Cerebellar nuclear complex (tissue), 1 donor: ENCODE measurements around the gene GNAL.
"Not testable (repeated sequence)": the region's sequence is repeated elsewhere in the genome, so short reads cannot be mapped to it uniquely, and the experiment has no call there.

Experiments used
- DNase-seq, 2 experiments: peaks; one replicate each; lab custom pipeline; 2025; lab: John Stamatoyannopoulos, UW

The GNAL gene

GRCh38 chr18:11850821-11851145 lies 161.7 kb downstream of the GNAL start:
- peak in 1 of 2 experiments; percentile 54 for DNase-seq

DNA sequence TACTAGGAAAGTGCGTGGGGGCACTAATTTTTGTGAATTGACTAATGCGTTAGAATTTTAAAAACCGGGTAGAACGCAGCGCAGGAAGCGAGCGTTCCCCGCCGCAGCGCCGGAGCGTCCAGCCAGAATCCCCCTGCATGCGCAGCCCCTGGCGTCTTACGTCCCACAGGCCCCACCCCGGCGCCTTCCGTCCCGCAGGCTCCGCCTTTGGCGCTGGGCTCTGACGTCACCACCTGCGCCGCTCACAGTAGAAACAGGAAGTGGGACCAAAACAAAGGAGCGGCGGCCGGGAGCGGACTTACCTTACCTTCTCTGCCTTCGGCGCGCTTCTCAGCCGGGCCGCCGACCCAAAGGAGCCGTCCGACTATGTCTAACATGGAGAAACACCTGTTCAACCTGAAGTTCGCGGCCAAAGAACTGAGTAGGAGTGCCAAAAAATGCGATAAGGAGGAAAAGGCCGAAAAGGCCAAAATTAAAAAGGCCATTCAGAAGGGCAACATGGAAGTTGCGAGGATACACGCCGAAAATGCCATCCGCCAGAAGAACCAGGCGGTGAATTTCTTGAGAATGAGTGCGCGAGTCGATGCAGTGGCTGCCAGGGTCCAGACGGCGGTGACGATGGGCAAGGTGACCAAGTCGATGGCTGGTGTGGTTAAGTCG lies 162.2 kb downstream of the GNAL start, which contains the start of gene CHMP1B:
TSS of gene CHMP1B (plus strand) at position 268 of the 660 bp plus-strand sequence. CDS start at position 367, 99 bp downstream.
- peak; percentile 54 to 77 for DNase-seq

DNA sequence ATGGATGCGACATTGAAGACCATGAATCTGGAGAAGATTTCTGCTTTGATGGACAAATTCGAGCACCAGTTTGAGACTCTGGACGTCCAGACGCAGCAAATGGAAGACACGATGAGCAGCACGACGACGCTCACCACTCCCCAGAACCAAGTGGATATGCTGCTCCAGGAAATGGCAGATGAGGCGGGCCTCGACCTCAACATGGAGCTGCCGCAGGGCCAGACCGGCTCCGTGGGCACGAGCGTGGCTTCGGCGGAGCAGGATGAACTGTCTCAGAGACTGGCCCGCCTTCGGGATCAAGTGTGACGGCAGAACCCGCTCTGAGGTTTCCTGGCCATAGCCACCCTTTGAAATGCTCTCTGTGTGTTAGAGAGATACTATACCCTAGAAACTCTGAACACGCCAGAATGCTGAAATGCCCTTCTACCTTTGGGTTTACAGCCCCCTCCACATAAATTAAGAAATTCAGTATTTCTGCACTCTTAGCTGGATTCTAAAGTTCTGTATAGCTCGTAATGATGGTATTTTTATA lies 162.8 kb downstream of the GNAL start:
- no peak for DNase-seq

GRCh38 chr18:11854554-11854953 lies 165.5 kb downstream of the GNAL start:
- not testable (repeated sequence) for DNase-seq

GRCh38 chr18:11857177-11857887 lies 168.3 kb downstream of the GNAL start:
- DNase-seq = no peak

DNA sequence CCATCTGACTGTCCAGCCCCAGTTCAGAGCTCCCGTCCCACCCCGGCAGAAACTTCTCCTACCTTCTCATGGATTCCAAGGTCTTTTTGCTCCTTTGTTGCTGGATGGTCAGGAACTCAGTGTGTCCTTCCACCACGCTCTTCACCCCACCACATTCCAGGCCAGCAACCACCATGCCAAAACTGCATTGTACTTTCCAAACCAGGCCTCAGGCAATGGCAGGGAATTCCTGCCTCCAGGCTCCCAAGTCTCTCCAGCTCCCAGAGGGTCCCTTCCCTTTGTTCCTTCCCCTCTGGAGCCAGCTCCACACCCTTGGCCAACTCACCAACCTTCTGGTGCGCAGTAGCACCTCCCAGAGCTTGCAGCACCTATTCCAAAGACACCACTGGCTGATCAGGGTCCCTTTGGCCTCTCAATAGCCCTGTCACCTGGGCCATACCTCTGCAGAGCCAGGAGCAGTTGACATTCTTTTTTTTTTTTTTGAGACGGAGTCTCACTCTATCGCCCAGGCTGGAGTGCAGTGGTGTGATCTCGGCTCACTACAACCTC lies 170.3 kb downstream of the GNAL start:
- DNase-seq = no peak

GRCh38 chr18:11859903-11860407 lies 170.9 kb downstream of the GNAL start:
- no peak for DNase-seq

DNA sequence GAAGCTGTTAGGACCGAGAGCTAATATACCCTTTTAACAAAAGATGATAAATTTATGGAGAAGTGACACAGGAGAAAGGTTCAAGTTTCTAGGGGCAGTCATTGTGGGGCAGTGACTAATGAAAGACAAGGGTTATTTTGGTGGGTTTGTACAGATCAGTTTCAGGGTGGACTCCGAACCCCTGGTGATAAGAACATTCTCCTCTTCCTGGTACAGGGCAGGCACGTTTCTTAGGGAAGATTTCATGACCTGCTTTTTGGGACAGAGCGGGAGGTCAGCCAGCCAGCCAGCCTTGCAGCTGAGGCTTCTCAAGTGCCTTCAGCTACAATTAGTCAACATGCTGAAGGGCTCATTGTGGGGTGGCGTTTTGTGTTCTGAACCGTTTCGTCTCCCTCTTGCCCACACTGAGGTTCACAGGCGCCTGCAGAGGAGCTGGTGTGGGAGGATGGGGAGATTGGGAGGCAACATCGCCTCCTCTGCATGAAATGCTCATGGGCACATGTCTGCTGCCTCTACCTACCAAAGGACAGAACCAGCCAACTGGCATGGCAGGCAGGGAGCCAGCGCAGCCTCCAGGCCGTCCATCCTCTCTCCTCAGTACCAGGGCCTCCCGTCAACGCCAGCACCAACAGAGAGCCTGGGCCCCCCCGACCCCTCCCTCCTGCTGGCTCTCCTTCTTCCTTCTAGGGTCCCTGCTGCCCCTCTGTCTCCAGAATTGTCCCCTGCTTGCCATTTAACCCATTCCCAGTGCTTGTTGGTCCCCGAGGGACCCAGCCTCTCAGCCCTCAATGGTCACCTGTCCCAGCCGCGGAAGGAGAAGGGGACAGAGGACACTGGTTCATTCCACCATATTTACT lies 171.8 kb downstream of the GNAL start:
- no peak for DNase-seq

DNA sequence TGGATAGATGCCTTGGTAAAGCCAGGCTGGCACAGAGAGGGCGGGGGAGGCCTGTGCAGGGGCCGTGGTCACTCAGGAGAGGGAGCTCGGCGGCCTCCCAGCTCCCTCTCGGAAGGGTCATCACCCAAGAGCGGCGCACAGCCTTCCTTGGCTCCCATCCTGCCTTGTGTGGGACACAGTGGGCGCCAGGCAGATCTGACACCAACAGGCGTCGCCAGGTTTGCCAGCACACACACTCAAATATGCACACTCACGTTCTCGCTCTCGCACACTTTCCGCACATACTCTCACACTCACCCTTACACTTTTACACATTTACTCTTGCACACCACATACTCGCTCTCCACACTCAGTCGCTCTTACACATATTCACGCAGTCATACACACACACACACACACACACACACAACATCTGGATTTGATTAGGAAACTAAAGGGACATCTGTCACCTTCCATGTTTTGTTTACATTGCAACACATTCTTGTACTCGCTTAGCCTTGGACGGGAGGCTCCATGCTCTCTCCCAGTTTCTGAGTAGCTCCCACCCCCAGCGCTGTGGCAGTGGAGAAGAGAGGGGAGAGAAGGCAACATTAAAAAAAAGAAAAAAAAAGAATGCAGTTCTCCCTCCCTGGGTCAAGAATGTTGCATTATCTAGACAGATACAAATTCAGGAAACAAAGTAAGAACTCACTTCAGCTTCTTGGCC lies 172.7 kb downstream of the GNAL start:
- DNase-seq = no peak

DNA sequence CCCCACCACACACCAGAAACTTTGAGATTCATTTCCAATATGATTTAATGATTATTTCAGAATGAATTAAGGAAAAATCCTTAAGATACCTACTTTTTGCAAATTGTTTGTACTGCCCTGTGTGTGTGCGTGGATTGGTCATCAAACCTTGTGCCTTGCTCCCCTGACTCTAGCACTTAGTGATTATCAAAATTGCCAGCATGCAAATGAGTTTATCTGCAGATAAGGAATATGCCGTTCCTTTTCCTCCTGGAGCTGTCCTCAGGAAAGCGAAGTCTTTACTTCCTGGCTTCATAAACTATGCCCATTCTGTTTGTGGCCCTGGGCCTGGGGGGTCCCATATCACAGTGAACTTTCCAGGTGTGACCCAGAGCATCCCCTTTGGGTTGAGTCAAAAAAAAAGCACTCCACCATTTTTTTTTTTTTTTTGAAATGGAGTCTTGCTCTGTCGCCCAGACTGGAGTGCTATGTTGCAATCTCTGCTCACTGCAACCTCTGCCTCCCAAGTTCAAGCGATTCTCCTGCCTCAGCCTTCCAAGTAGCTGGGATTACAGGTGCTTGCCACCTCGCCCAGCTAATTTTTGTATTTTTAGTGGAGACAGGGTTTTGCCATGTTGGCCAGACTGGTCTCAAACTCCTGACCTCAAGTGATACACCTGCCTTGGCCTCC lies 173.5 kb downstream of the GNAL start:
- DNase-seq = no peak

DNA sequence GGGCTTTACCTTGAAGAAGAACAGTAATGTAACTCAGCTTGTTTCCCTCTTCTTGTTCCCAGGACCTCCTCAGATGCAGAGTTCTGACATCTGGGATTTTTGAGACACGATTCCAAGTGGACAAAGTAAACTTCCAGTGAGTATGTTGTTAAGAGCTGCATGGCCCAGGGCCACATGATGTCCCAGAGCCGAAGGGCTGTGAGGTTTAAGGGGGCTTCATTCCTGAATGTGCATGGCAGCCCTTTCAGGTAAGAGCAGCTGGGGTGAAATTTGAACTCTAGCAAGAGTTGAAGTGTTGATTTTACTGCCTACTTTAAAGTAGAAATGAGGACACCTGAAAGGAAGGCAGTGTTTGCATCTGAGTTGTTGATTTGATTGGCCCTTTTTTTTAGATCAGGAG lies 175.4 kb downstream of the GNAL start:
- no peak for DNase-seq

DNA sequence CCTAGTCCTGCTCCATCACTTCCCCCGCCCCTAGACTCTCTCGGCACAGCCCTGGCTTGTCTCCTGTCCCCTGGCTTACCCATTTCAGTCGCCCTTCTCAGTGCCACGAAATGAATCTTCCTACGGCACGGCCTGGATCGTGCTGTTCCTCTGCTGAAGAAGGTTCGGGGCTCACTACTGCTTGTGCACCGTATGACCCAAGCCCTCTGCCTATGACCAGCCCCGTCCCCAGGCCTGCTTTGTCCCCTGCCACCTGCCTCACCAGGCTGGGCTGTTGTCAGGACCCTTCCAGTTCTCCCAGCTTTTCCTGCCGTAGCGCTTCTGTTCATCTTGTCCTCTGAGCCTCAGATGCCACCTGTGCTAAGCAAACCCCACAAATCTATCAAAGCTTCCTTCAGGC lies 176.0 kb downstream of the GNAL start:
- DNase-seq = no peak

DNA sequence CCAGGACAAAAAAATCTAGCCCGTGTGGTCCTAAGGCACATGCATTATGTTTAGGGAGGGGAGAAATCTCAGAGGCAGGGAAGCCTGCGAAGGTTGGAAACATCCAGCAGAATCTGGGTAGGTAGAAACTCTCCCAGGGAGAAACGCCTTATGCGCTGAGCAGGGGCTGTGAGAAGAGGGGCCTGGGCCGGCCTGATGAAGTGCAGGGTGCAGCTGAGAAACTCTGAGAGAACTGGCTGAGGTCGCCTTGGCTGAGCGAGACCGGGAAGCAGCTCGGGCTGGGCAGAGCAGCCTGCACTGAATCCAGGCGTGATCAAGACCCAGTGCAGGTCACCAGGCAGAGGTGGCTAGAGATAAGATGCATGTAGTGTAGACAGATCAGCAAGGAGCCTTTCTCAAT lies 177.3 kb downstream of the GNAL start:
- no peak for DNase-seq

- DNase-seq = no peak
Observed at GRCh38 chr18:11866764-11867163, 177.7 kb downstream of the GNAL start.

- DNase-seq = no peak
Observed at GRCh38 chr18:11868230-11868629, 179.2 kb downstream of the GNAL start.

DNA sequence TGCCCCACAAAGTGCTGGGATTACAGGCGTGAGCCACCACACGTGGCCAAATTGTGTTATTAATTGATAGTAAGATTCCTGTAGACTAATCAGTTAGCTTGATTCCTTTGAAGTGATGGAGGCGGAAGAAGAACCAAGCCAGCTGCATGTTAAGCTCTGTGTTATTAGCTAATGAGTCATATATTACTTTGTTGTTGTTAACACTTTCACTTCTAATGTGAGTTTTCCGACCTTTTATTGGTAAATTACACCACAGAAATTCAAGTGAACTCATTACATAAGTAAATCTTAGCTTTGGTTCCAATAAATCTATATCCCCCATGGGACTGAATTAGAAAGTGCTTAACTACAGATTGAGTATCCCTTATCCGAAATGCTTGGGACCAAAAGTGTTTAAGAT lies 182.4 kb downstream of the GNAL start:
- DNase-seq = no peak

DNA sequence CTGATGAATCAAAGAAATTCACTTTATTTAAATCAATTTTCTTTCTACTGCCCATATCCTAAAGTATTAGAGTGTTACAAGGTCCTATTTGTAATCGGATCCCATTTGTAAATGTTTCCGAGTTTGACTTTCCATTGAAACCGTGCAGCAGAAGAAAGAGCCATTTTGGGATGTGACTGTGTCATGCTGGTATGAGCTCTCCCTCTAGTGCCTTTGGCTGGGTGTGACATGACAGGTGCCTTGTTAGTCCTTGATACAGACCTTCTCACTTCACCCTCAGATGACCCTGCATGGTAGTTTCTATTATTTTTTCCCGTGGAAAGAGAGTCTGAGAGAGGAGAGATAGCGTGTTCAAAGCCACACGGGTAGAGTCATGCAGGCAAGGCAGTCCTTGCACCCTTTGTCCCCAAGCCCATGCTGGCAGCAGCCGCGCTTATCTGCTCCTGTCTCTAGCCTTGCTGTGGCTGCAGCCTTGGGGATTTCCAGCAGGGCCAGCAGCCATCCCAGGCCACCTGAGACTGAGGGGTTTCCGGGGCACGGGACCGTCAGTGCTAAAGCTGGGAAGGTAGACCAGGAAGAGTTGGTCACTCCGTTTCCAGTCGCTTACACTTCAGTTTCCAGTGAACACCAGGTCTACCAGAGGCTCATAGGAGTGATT lies 183.5 kb downstream of the GNAL start:
- no peak for DNase-seq

- no peak for DNase-seq
Observed at GRCh38 chr18:11873670-11874340, 184.7 kb downstream of the GNAL start.

DNA sequence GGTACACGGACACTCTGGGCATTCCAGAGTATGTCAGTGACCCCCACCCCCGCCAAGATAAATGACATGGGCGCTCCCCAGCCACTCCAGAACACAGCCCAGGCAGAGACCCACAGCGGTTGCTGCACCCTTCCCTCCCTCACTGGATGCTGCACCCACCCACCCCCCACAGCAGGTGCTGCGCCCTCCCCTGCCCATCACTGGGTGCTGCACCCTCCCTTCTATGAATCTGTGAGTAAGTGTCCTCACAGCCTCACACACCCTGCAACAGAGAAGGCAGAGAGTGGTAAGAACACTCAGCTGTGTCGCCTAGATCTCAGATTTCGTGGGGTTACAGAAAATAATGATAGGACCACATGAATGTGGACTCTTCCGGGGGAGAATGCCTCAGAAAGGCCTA lies 185.6 kb downstream of the GNAL start:
- no peak for DNase-seq
